Chondrocyte (in vitro differentiated cells): ENCODE results near the gene MRPL18. TPM values are rescaled to one million over a fixed set of nuclear protein-coding genes. Genes with fewer than 3 reads are reported as not detected.
"Not testable (repeated sequence)": the region's sequence is repeated elsewhere in the genome, so short reads cannot be mapped to it uniquely, and the experiment has no call there.

ENCODE experiments used
- DNase-seq: peaks from one replicate; pipeline ENCODE4 v3.0.0; 2021; ENCODE audit warnings: mixed read lengths, low spot score
- H3K27ac Mint-ChIP-seq: one replicate; pipeline ENCODE4 v1.8.0; 2021; ENCODE audit warnings: mild to moderate bottlenecking, moderate library complexity, mixed read lengths; ENCODE audit not compliant: unreplicated experiment
- H3K27me3 Mint-ChIP-seq: 2 replicates; pipeline ENCODE4 v1.8.0; 2021; ENCODE audit warnings: low read depth, mixed read lengths
- H3K36me3 Mint-ChIP-seq: 2 replicates; pipeline ENCODE4 v1.8.0; 2021; ENCODE audit warnings: low read depth, mixed read lengths
- H3K4me1 Mint-ChIP-seq: 2 replicates; pipeline ENCODE4 v1.8.0; 2021; ENCODE audit warnings: low read depth, mild to moderate bottlenecking, mixed read lengths
- H3K4me3 Mint-ChIP-seq: one replicate; pipeline ENCODE4 v1.8.0; 2021; ENCODE audit warnings: mild to moderate bottlenecking, moderate library complexity, mixed read lengths; ENCODE audit not compliant: unreplicated experiment
- H3K9me3 Mint-ChIP-seq: 2 replicates; pipeline ENCODE4 v1.8.0; 2021; ENCODE audit warnings: low read depth, mixed read lengths
- total RNA-seq: library from RNA; stranded (reverse); gene quantifications from 3 replicates; pipeline ENCODE4 v1.2.1, GENCODE V29; 2021
- TF ChIP-seq, protein P1 (sequence below): fragments of 200-600 bp; sonication (generic); IDR thresholded peaks from 2 replicates; pipeline ENCODE4 v1.5.0; 2021; ENCODE audit warnings: antibody characterized with exemption, mild to moderate bottlenecking, moderate library complexity

MRPL18 gene
- total RNA-seq, 1 donor from 2014 or later, result 53.1 TPM

DNA sequence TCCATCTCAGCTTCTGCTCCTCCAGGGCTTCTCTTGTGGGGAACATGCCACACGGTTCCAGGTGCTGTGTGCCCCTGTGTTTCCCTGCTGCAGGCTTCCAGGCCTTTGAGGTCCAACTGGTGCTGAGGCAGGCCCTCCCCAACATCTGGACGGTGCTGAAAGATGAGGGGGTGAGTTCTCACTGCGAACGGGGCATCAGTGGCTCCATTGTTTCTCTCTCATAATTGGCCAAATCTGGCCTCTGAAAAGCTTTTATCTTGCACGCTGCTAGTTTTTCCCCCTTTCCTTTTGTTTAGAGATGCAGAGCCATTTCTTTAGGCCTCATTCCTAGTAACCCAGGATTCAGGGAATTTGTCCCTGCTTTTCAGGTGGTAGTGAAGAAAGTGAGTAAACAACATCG lies 18.4 kb downstream of the MRPL18 start:
- TF ChIP-seq, protein P1, sequence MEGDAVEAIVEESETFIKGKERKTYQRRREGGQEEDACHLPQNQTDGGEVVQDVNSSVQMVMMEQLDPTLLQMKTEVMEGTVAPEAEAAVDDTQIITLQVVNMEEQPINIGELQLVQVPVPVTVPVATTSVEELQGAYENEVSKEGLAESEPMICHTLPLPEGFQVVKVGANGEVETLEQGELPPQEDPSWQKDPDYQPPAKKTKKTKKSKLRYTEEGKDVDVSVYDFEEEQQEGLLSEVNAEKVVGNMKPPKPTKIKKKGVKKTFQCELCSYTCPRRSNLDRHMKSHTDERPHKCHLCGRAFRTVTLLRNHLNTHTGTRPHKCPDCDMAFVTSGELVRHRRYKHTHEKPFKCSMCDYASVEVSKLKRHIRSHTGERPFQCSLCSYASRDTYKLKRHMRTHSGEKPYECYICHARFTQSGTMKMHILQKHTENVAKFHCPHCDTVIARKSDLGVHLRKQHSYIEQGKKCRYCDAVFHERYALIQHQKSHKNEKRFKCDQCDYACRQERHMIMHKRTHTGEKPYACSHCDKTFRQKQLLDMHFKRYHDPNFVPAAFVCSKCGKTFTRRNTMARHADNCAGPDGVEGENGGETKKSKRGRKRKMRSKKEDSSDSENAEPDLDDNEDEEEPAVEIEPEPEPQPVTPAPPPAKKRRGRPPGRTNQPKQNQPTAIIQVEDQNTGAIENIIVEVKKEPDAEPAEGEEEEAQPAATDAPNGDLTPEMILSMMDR, result no peak
- no peaks in the 10 kb centered on the region for H3K9me3 Mint-ChIP-seq
- H3K36me3 Mint-ChIP-seq, result no peaks in the 10 kb centered on the region
- H3K4me1 Mint-ChIP-seq, result no peaks in the 10 kb centered on the region
- H3K27me3 Mint-ChIP-seq, result no peaks in the 10 kb centered on the region
- no peak for DNase-seq
- no peak overlapping the region for H3K27ac Mint-ChIP-seq
- no peak overlapping the region for H3K4me3 Mint-ChIP-seq

DNA sequence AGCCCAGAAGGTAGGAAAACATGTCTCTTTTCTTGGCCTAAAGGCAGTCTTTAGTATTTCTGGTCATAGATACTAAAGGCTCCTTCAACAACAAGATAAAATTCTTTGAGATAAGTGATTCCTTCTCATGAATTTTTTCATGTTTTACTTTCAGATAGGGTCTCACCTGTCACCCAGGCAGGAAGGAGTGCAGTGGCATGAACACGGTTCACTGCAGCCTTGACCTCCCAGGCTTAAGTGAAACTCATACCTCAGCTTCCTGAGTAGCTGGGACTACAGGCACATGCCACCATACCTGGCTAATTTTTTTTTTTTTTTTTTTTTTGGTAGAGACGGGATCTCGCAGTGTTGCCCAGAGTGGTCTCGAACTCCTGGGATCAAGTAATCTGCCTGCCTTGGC lies 18.9 kb downstream of the MRPL18 start:
- no peaks in the 10 kb centered on the region for H3K9me3 Mint-ChIP-seq
- H3K27me3 Mint-ChIP-seq, result no peaks in the 10 kb centered on the region
- TF ChIP-seq, protein P1, result no peak
- no peaks in the 10 kb centered on the region for H3K4me1 Mint-ChIP-seq
- peaks cover 3% of the 10 kb centered on the region for H3K36me3 Mint-ChIP-seq
- no peak overlapping the region for H3K27ac Mint-ChIP-seq
- no peak overlapping the region for H3K4me3 Mint-ChIP-seq
- no peak for DNase-seq

DNA sequence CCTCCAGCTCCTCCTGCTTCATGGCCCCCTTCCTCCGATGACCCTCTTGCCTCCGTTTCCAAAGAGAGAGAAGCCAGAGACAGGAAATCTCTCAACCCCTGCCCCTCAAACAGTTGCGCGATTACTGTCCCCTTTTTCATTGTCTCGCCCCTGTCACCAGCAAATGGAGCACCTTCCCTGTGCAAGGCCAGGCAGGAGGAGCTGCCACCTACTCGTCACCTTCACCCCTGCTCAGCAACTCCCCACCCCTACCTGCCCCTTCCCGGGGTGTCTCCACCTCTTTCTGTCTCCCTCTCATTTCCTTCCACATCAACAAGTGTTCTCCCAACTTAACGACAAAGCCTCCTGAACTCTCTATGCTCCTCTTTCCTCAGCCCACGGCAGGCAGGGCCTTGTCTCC lies 23.5 kb downstream of the MRPL18 start:
- H3K4me1 Mint-ChIP-seq, result no peaks in the 10 kb centered on the region
- TF ChIP-seq, protein P1, result no peak
- peaks cover 5% of the 10 kb centered on the region for H3K27me3 Mint-ChIP-seq
- H3K9me3 Mint-ChIP-seq, result no peaks in the 10 kb centered on the region
- H3K36me3 Mint-ChIP-seq, result peaks cover 4% of the 10 kb centered on the region
- no peak for DNase-seq
- H3K27ac Mint-ChIP-seq, result no peak overlapping the region
- H3K4me3 Mint-ChIP-seq, result no peak overlapping the region

DNA sequence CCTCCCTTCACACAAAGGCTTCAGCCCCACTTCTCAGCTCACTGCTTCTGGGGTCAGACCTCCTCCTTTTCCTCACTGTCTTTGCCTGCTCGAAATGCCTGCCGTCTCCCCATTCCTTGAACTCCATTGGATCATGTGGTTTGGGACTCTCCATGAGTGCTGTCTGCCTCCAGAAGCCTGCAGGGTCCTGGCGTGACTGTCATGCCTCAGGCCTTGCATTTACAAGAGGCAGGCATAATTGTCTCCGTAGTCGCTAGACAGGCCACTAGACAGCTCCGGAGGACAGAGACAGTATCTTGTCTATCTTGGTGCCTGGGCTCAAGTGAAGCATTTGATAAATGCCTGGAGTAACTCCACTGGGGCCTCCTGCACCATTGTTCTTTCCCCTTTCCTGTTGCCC lies 25.1 kb downstream of the MRPL18 start:
- H3K27ac Mint-ChIP-seq, result no peak overlapping the region
- TF ChIP-seq, protein P1, result no peak

DNA sequence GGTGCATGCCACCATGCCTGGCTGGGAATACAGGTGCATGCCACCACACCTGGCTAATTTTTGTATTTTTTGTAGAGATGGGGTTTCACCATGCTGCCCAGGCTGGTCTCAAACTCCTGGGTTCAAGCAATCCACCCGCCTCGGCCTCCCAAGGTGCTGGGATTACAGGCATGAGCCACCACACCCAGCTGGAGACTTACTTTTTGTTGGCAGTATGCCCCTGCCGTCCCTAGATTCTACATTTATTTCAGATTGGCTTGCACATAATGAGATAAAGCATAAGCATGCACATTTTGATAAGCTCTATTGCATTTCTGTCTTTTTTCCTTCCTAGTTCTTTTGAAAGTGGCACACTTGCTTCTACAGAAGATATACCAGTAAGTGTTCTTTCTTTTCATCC lies 26.5 kb downstream of the MRPL18 start:
- Mint-ChIP-seq H3K27me3 (peaks cover 17% of the 10 kb centered on the region), H3K4me1 (peaks cover 10% of the 10 kb centered on the region)
- H3K36me3 Mint-ChIP-seq, H3K27ac Mint-ChIP-seq, DNase-seq, H3K9me3 Mint-ChIP-seq, H3K4me3 Mint-ChIP-seq: not testable (repeated sequence)

More for the DNA sequence above, 25.1 kb downstream of the MRPL18 start:
- Mint-ChIP-seq H3K36me3 (peaks cover 4% of the 10 kb centered on the region), H3K9me3 (no peaks in the 10 kb centered on the region), H3K27me3 (peaks cover 13% of the 10 kb centered on the region), H3K4me1 (peaks cover 10% of the 10 kb centered on the region), H3K4me3 (no peak overlapping the region)
- DNase-seq, result no peak

DNA sequence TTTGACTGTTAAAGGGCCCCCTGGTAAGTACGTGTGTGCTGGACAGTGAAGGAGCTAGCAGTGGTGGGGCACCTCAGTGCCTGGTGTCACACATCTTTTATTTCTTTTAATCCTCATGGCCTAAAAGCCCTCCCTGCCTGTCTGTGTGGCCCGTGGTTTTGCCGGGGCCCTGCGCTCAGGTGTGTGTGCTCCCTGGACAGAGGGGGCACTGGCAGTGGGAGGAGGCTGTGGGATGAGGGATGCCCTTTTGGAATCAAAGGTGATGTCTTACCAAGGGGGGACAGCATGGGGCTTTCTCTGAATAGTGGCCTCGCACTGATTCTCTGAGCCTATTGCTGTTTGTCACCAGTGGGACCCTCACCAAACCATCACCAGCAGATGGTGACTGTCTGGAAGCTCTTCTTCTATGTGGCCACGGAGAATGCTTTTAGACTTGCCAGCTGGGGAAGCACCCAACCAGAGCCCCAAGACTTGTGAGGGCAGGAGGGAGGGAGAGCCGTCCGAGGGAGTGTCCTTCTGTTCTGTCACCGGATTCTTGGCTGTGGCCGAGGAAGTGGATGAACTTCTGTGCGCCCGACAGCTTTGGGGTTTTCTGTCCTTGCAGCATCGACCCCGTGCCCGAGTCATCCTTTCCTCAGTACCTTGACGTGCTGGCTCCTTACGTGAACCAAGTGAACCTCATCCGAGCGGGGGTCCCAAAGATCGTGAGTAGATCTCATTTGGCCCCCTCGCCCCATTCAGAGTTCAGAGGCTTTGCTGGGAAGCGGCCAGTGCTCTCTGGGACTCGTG lies 27.9 kb downstream of the MRPL18 start:
- peaks cover 10% of the 10 kb centered on the region for H3K4me1 Mint-ChIP-seq
- DNase-seq, result no peak
- peaks cover 19% of the 10 kb centered on the region for H3K27me3 Mint-ChIP-seq
- TF ChIP-seq, protein P1, result no peak
- no peak overlapping the region for H3K27ac Mint-ChIP-seq
- H3K4me3 Mint-ChIP-seq, result no peak overlapping the region
- no peaks in the 10 kb centered on the region for H3K9me3 Mint-ChIP-seq
- peaks cover 4% of the 10 kb centered on the region for H3K36me3 Mint-ChIP-seq
